HG02943 (cell line): ENCODE results near the gene NAV2.
"Not testable (repeated sequence)": the region's sequence is repeated elsewhere in the genome, so short reads cannot be mapped to it uniquely, and the experiment has no call there.

ENCODE experiments used
- ATAC-seq: cut with Tn5 transposase; IDR thresholded peaks from one replicate; pipeline ENCODE4 v1.9.1; 2021; ENCODE audit warnings: mild to moderate bottlenecking, low read depth, moderate library complexity; ENCODE audit not compliant: unreplicated experiment

The NAV2 gene

DNA sequence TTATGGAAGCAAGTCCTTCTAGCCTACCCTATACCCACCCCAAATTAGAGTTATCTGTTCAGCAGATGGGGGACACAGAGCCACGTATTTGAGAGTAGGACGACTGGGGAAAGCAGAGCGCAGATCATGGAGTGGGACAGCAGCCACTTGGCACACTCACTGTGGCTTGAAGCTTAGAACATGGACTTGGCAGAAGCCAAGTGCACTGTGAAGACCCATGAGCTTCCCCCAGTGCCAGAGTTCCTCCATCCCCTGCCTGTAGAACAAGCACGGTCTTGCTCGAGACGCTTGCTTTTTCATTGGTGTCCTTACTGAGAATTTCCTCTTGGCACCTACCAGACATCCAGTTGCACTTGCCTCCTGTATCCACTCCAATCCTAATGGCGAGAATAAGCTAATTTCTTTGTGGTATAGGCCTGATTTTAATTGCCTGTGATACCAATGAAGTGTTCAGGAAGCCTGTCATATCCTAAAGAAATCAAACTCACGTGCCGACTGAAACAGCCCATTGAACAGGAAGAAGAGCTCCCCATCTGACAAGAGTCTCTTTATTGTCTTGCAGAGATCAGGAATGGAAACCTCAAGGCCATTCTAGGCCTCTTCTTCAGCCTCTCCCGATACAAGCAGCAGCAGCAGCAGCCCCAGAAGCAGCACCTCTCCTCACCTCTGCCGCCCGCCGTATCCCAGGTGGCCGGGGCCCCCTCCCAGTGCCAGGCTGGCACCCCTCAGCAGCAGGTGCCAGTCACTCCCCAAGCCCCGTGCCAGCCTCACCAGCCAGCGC, 166.9 kb downstream of the NAV2 start:
- ATAC-seq: no peak

DNA sequence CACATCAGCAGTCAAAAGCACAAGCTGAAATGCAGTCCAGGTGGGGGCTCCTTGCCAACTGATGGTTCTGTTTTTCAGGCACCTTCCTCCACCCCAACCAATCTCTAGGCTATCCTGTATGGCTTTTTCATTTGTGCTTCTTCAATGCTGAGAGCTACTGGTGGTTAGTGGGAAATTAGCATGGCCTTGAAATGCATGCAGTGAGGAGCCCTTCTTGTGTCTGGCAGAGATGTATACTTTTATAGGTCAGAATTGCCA, 167.4 kb downstream of the NAV2 start:
- no peak for ATAC-seq

DNA sequence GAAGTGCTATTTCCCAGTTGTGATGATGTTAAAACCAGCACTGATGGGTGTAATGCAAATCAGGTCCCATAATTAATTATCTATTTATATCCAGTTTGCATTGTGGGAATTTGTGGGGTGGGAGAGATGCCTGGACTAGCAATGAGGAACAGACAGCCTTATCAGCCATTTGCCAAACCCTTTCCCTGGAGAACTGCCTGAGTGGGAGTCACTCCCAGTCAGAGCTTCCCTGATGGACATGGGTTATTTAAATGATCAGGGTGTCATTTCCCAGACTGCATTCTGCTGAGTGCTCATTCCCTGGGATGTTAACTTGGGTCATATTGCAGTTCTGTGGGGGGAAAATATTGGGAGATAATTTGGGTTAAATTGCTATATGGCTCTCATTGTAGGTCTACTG, 168.5 kb downstream of the NAV2 start:
- no peak for ATAC-seq

DNA sequence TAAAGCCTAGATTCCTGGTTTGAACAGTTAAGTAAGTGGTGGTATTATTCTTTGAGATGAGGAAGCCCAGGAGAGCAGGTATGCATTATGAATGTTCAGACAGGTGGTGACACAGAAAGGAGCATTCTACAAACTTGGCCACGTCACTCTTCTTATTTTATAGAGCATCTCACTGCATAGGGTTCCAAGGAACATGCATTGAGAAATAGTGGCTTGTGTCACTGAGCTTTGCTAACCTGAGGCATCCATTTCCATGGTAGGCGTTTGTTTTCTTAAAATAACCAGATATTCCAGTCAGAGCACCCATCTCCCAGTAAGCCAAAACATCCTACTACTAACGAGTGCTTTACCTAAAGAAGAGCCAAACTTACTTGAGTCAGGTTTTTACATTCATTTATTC, 169.7 kb downstream of the NAV2 start:
- no peak for ATAC-seq

DNA sequence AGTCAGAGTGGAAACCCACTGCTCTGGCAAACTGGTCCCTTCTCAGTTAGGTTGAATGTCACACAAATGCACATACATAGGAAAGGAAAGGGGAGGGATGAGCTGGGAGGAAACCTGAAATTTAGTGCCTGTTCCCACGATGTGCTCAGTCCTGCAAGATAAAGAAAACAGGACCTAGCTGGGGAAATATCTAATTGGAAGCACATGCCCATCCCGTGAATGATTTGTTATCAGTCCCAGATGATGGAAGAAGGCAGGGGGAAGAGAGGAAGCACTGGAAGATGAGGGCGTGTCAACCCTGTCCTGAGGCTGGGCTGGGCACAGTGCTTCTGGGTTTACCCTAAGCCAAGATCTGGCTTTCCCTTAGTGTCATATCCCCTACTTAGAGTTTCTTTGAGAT, 173.9 kb downstream of the NAV2 start:
- ATAC-seq: no peak

DNA sequence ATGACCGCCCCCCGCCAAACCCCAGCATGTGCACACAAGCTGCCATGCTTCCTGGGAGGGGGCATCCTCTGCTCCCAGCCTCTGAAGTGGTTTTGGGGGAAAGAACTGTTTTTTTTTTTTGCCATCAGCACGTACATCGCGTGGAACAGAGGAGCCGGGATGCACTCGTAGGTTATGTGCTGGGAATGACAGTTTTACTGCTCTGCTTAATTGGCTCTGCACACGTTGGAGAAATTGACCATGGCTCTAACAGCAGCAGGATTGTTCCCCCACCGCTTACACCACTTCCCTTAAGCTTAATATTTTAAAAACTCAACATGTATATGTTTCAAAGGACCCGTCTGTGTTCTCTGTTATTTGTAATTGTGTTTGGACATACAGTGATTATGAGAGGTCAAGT, 175.2 kb downstream of the NAV2 start:
- ATAC-seq: no peak

DNA sequence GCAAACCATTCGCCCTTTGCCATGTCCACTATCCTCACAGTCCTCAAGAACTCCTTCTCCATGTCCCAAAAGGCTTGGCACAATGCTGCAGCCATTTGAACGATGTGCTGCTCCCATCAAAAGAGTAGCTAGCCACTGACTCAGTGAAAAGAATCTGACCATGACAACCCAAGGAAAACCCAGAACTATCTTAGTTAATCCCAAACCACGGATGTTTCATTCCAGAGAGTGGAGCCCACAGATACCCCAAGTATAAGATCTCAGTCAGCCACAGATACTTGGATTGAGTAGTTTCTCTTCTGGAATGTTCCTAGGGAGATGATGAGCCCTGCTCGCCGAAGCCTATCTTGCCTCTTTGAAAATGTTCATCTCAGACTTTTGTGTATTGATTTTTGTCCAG, 176.9 kb downstream of the NAV2 start:
- ATAC-seq: no peak

DNA sequence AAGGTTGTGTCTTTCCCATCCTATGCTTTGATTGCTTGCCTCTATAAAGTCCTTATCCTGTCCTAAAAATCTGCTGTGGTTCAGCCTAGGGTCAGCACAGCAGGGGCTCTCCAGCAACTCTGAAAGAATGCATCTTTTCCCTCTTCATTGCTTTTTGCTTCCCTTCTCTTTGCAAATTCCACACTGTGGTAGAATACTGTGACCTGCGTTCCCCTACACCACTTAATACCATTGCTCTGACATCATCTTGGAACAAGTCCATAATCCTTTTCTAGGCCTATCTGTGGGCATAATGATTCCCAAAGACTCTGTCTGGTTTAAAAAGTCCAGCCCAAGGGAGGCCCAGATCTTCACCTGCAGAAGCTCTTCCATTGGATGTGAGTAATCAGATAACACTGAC, 177.7 kb downstream of the NAV2 start:
- ATAC-seq: no peak

DNA sequence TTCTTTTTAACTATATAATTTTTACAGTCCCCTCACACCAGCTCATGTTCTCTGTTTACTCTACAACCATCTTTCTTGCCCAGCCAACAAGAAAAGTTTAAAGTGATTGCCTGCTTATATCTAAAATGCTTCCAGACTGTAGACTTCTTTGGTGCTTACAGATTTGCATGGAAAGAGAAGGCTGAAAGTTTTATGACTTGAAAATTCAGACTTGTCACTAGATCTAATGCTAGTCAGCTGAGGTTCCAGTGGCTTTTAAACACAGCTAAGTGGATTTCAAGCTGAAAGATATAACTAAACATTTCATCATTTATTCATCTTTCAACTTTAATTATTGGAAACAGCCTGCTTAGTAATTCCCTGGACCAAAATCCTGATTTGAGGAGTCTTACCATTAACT, 178.4 kb downstream of the NAV2 start:
- no peak for ATAC-seq

DNA sequence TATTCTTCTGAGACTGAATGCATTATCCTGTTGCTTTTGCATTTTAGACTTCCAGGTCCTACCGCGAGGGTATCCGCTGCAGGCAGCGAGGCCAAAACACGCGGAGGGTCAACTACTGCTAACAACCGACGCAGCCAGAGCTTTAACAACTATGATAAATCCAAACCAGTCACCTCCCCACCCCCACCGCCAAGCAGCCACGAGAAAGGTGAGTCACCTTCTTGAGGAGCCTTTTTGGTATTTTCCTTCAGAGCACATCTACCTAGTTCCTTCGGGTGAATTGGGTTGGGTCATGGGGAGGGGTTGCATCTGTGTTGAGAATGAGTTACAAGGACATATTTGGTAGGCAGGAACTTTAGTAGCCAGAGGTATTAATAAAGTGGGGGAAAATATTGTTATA, 179.8 kb downstream of the NAV2 start:
- ATAC-seq: no peak

DNA sequence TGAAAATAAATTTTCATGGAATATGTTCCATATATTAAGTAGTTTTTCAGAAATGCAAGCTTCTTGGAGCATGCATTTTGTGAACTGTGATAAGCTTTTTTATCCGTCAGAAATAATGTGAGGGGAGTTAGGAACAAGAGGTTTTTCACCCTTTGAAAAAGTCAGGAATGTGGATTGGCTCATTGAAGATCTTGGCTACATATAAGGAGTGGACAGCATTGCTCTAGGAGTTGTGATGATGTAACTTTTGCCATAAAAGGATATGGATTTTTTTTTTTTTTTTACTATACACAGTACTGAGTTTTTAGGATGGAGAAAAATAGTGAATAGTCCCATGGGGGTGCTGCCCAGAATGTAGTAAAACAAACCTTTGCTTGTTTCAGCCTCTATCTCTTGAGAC, 180.2 kb downstream of the NAV2 start:
- ATAC-seq: no peak

DNA sequence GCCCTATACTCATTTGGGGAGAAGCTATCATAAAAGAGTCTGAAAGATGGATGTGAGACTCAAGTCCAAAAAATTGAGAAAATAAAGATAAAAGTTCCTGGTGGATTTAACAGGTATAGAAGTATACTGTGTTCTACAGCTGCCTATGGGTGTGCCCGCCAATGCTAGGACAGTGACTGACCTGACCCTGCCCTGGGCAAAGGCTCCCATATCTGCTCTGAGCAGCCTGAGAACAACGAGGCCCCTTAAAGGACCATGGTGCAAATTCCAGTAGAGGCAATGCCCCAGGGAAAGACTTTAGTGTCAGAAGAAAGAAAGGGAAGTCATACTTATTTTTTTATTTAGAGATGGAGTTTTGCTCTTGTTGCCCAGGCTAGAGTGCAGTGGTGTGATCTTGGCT, 181.8 kb downstream of the NAV2 start:
- no peak for ATAC-seq

DNA sequence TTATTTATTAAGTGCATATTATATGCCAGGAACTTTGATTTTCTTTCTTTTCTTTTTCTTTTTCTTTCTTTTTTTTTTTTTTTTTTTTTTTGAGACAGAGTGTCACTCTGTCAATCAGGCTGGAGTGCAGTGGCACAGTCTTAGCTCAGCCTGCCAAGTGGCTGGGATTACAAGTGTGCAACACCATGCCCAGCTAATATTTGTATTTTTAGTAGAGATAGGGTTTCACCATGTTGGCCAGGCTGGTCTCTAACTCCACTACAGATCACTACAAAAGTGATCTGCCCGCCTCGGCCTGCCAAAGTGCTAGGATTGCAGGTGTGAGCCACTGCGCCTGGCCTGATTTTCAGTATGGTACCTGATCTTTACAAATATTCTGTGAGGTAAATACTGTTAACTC, 182.4 kb downstream of the NAV2 start:
- ATAC-seq: not testable (repeated sequence)

DNA sequence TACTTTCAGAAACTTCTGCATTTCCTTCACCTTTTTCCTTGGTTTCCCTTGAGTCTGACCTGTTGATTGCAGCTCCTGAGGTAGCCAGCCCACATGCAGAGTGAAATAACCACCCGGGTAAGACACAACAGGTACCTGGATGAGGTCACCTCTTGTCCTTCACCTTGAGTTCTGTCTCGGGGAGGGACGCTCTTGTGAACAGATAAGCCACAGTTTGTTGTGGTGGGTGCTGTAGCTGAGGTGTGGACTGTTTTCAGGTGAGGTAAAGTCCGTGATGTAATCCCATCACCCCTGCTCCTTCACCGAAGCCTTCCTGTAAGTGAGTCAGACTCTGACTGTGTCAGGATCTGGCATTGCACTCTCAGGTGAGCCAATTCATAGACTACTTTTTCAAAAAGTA, 183.1 kb downstream of the NAV2 start:
- no peak for ATAC-seq

DNA sequence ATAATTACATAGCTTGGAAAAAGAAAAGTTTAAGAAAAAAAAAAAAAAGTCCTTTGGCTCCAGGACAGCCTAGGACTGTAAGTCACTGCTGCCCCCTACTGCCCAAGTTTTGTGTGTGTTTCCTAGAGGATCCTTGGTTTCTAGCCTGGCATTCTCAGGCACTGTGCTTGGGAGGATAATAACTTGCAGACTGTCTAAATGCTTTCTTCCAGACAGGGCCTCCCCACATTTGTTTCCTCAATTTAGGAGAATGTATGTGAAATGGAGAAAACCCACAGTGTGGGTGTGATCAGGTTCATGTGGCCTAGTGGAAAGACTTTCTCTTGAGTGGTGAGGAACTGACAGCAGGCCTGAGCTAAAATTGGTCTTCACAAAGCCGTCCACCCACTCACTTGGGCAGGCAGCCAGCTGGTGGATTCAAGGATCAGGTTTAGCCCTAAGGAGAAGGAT, 191.0 kb downstream of the NAV2 start:
- no peak for ATAC-seq

DNA sequence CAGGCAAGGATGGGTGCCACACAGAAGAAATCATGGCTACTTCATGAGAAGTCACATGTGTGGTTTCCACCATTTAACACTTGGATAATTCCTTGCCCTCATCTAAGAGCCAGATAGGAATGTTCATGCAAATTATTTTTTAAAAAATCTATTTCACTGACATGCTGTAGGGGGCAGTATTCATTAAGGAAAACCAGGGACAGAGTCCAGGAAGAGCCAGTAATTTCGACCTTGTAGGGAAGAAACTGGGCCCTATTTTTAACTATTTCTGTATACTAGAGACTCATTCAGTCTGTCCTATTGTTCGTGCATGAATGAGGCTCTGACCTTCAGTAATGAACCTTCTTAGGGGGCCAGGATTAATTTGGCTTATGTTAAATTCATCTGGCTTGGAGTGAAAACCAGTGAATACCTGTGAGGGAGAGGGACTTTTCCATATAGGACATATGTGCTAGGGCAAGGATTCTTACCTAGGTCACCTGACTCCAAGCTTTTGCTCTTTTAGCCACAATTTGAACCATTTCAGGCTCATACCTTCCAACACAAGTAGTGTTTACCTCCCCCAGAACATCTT, 192.7 kb downstream of the NAV2 start:
- no peak for ATAC-seq

DNA sequence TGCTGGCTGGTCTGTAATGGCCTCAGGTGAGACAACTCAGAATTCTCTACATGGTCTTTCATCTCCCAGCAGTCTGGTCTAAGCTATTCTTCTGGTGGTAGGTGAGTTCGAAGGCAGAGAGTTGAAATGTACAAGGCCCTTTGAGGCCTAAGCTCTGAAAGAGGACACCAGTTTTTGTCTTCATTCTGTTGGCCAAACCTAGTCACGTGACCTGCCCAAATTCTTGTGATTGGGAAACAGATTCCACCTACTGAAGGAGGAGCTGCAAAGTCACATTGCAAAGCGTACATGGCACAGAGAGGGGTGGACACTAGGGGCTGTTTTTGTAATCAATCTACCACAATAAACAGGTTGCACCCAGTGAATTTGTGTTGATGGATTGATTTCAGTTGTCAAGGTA, 193.5 kb downstream of the NAV2 start:
- ATAC-seq: no peak

DNA sequence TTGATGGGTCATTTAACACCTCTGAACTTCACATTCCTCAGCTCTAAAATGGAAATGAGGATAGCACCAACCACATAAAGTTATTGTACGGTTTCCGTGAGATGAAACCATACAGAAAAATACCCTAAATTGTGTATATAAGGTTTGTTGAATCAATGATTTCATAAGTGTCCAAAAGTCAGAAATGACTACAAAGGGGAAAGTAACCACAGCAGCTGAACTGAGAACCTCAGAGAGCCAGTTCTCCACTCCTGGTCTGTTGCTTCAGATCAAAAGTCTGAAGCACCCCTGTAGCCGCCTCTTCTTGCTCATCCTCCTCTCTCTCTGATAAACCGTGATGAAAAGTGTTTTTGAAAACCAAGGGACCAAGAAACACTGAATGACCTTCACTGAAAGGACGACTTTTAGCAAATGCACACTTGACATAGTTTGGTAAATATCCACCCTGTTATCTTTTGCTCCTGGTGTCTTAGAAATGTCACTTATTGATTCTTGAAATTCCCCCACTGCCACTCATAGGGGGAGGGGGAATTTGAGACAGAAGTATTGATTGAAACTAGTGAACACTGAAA, 194.5 kb downstream of the NAV2 start:
- ATAC-seq: no peak

DNA sequence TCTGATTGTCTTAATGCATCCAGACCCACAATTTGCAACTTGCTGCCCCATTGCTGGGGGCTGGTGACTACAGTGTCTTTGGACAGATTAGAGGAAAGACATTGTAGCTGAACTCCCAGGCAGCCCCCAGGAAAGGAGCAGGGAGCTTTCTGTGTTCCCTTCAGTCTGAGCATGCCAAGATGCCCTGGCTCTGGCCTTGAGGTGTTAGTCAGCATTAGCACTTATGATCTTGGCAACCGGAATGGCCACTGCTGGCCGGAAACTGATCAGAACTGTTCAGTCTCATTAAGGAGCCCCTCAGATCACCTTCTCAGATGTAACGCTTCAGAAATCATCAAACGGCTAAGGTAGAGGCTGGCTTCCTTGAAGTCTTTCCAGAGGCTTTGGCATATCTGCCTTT, 195.2 kb downstream of the NAV2 start:
- no peak for ATAC-seq

DNA sequence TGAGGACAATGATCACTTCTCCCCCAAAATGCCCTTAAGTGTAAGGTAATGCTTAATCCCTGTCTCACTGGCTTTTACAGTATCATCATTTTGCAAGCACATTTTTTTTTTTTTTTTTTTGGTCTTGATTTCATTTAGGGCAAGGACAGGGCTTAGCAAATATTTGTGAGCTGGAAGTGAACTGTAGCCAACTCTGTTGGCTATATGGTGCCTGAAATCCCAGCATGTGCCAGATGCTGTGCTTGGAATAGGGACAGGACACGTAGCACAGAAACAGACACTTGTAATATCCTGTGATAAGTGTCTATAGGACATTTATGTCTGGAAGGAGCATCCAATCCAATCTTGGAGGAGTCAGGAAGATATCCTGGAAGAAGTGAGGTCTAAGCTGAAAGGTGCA, 198.3 kb downstream of the NAV2 start:
- no peak for ATAC-seq

DNA sequence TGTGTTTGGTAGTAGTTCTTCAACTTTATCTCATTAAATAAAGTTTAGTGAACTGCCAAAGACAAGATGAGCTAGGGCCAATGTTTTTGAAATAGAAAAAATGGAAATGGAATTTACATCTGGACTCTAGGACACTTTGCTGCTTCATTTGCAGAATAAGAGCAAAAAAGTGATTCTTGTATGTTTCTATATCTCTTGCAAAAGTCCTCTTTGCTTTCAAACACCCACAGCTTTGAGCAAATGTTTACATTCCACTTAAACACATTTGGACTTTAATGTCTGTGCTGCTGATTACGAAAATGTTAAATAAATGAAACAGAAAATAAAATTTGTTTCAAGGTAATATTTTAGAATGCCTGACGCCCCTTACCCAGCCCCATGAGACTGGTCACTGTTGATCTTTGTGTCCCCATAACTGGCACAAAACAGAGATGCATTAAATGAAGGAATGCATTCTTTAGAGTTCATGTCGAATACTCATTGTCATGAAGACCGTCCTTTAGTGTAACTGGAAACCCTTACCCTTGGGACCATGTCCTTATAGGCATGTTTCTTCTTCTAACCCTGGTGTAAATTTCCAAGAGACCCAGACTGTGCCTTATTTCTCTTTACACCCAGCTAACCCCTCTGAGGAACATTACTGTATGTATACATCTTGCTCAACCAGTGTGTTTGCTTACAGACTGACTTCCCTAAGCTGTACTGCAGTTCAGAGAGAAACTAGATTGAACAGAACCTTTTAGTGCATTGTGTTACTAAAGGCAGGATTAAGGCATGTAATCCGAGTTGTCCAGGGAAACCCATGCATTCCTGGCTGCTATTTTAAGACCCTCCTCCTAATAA, 199.7 kb downstream of the NAV2 start:
- ATAC-seq: no peak
